Mucosa of descending colon (tissue), 3 donors: ENCODE measurements around the gene USP32. TPM values are rescaled to one million over a fixed set of nuclear protein-coding genes. Genes with fewer than 3 reads are reported as not detected.

Source experiments
- ATAC-seq: fragments of 200-7000 bp; cut with Tn5 transposase; one replicate; pipeline ENCODE4 v1.9.1; 2020; ENCODE audit warnings: mild to moderate bottlenecking, moderate library complexity
- DNase-seq, 3 donors: peaks; one replicate each; pipeline ENCODE4 v3.0.0-alpha.2; 2020
- H3K36me3 ChIP-seq: fragments of 200-600 bp; one replicate; pipeline ENCODE4 v1.8.0; 2021; ENCODE audit warnings: low read depth, mild to moderate bottlenecking
- H3K4me1 ChIP-seq: fragments of 200-600 bp; one replicate; pipeline ENCODE4 v1.8.0; 2021; ENCODE audit warnings: low read depth, mild to moderate bottlenecking
- H3K4me3 ChIP-seq: fragments of 200-600 bp; one replicate; pipeline ENCODE4 v1.8.0; 2021; ENCODE audit warnings: mild to moderate bottlenecking
- H3K9me3 ChIP-seq: fragments of 200-600 bp; one replicate; pipeline ENCODE4 v1.8.0; 2021; ENCODE audit warnings: mild to moderate bottlenecking
- intact Hi-C, 2 donors: fragments of 100-400 bp; cut with DNase I in 1 of 2; cut with micrococcal nuclease in 1 of 2; formaldehyde crosslinking; loops; one replicate each; pipeline versions ENCODE4 v1.11.0 to v1.11.1; 2022; cut with DNase I, micrococcal nuclease
- total RNA-seq, 3 donors: library from RNA; stranded (reverse); fragmentation: NEBNext Ultra II Directional in 2 of 3; extraction: Animal tissue kit (Norgen Biotek cat#: 25700) in 2 of 3; gene quantifications; one replicate each; pipeline versions ENCODE4 v1.2.1 to v1.2.4, GENCODE V29; 2021 to 2023
- TF ChIP-seq, protein P1 (sequence below): fragments of 200-600 bp; IDR thresholded peaks from one replicate; pipeline ENCODE4 v1.8.0; 2022; ENCODE audit warnings: antibody characterized with exemption, mild to moderate bottlenecking
- donor health status: DM: no; HTN: no; CAD: no; lungs with moderate emphysema.
- donor health status: DM: no; HTN: no; CAD: no.
- donor health status: DM: no; HTN: yes; CAD: no.

The USP32 gene
- total RNA-seq, 3 donors from 2014 or later = 37.2 to 52.3 (median 38.5) TPM

DNA sequence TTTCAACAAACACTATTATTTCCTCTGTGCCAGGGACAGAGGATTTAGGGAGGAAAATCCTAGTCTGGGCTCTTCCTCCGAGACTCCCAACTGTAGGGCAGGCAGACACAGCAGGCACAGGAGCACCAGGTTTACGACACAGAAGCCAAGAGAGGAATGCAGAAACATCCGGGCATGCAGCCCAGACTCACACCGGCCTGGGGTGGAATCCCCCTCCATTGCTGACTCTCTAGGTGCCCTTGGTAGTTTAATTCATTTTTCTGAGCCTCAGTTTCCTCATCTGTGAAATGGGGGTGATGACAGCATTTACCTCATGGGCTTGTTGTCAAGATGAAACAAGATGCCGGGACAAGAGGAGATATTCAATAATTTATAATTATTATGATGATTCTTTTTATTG lies 227.2 kb downstream of the USP32 start:
- H3K4me3 ChIP-seq = no peak overlapping the region
- ATAC-seq (no peak), DNase-seq (no peak)
- H3K9me3 ChIP-seq = no peaks in the 10 kb centered on the region
- peaks cover 13% of the 10 kb centered on the region for H3K4me1 ChIP-seq
- intact Hi-C loops = no loop called here
- H3K36me3 ChIP-seq = no peaks in the 10 kb centered on the region
- TF ChIP-seq, protein P1, sequence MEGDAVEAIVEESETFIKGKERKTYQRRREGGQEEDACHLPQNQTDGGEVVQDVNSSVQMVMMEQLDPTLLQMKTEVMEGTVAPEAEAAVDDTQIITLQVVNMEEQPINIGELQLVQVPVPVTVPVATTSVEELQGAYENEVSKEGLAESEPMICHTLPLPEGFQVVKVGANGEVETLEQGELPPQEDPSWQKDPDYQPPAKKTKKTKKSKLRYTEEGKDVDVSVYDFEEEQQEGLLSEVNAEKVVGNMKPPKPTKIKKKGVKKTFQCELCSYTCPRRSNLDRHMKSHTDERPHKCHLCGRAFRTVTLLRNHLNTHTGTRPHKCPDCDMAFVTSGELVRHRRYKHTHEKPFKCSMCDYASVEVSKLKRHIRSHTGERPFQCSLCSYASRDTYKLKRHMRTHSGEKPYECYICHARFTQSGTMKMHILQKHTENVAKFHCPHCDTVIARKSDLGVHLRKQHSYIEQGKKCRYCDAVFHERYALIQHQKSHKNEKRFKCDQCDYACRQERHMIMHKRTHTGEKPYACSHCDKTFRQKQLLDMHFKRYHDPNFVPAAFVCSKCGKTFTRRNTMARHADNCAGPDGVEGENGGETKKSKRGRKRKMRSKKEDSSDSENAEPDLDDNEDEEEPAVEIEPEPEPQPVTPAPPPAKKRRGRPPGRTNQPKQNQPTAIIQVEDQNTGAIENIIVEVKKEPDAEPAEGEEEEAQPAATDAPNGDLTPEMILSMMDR = no peak

GRCh38 chr17:60164164-60164563 lies 227.8 kb downstream of the USP32 start:
- DNase-seq = no peak
- TF ChIP-seq, protein P1 = no peak

GRCh38 chr17:60163108-60163784 lies 228.7 kb downstream of the USP32 start:
- intact Hi-C loops = no loop called here
- no peak overlapping the region for H3K4me3 ChIP-seq
- H3K9me3 ChIP-seq = no peaks in the 10 kb centered on the region
- ATAC-seq = no peak
- DNase-seq = no peak
- peaks cover 8% of the 10 kb centered on the region for H3K4me1 ChIP-seq
- no peaks in the 10 kb centered on the region for H3K36me3 ChIP-seq
- TF ChIP-seq, protein P1 = no peak

More at GRCh38 chr17:60164164-60164563, 227.8 kb downstream of the USP32 start:
- H3K4me1 ChIP-seq = peaks cover 8% of the 10 kb centered on the region
- no peaks in the 10 kb centered on the region for H3K9me3 ChIP-seq
- H3K4me3 ChIP-seq = no peak overlapping the region
- intact Hi-C loops = no loop called here
- ATAC-seq = no peak
- no peaks in the 10 kb centered on the region for H3K36me3 ChIP-seq

- peak in 1 of 3 donors; percentile 25 for DNase-seq
- peaks cover 3% of the 10 kb centered on the region for H3K4me1 ChIP-seq
- ATAC-seq = no peak
- H3K9me3 ChIP-seq = no peaks in the 10 kb centered on the region
- no peak overlapping the region for H3K4me3 ChIP-seq
- intact Hi-C loops = no loop called here
- H3K36me3 ChIP-seq = no peaks in the 10 kb centered on the region
- TF ChIP-seq, protein P1 = no peak
Observed at GRCh38 chr17:60161598-60162330, 230.2 kb downstream of the USP32 start.

- no peaks in the 10 kb centered on the region for H3K36me3 ChIP-seq
- no peak for ATAC-seq
- H3K4me1 ChIP-seq = no peaks in the 10 kb centered on the region
- TF ChIP-seq, protein P1 = no peak
- DNase-seq = peak in 1 of 3 donors; percentile 17
- intact Hi-C loops = no loop called here
- no peak overlapping the region for H3K4me3 ChIP-seq
- no peaks in the 10 kb centered on the region for H3K9me3 ChIP-seq
Observed at GRCh38 chr17:60160829-60161501, 231.0 kb downstream of the USP32 start.
